ENCODE results near the gene TAF10. TPM values are rescaled to one million over a fixed set of nuclear protein-coding genes. Genes with fewer than 3 reads are reported as not detected.

TAF10 gene
- total RNA-seq, 4 donors from 2014 or later, result 49.8 to 77.8 (median 65.7) TPM

DNA sequence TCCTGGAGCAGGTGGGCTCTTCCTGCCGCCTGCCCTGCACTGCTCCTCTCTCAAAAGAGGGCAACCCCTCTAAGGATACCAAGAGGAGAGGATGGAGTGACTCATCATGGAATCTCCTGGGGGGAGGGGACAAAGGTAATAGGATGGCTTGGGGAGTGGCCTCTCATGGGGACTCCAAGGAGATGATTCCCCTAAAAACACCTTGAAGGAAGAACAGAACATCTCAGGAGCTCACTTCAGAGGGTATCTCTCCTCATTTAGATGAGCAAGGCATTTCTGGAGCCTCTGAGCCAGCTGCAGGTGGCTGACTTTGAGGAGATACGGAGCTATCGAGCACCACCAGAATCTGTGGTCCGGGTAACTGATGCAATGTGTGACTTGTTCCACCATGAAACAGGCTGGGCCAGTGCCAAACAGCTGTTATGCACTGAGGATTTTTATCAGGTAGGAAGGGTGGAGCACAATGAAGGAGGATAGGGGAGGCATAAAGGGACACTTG, 48.8 kb downstream of the TAF10 start:
- Histone ChIP-seq H3K27ac (no peak overlapping the region), H3K27me3 (no peaks in the 10 kb centered on the region), H3K9me3 (no peaks in the 10 kb centered on the region), H3K36me3 (peaks cover 0 to 4% of the 10 kb centered on the region in 2 donors), H3K4me3 (no peak overlapping the region), H3K4me1 (peaks cover 23 to 33% of the 10 kb centered on the region in 2 donors)
- in situ Hi-C loops (cut with MboI; ENCODE audit: low sequenced_read_pairs in 4 of 4), result no loop called here
- no peak for ATAC-seq
- intact Hi-C loops (cut with DNase I; ENCODE audit: low total_unique reads), result no loop called here
- no peak for DNase-seq
- TF ChIP-seq, protein P1, sequence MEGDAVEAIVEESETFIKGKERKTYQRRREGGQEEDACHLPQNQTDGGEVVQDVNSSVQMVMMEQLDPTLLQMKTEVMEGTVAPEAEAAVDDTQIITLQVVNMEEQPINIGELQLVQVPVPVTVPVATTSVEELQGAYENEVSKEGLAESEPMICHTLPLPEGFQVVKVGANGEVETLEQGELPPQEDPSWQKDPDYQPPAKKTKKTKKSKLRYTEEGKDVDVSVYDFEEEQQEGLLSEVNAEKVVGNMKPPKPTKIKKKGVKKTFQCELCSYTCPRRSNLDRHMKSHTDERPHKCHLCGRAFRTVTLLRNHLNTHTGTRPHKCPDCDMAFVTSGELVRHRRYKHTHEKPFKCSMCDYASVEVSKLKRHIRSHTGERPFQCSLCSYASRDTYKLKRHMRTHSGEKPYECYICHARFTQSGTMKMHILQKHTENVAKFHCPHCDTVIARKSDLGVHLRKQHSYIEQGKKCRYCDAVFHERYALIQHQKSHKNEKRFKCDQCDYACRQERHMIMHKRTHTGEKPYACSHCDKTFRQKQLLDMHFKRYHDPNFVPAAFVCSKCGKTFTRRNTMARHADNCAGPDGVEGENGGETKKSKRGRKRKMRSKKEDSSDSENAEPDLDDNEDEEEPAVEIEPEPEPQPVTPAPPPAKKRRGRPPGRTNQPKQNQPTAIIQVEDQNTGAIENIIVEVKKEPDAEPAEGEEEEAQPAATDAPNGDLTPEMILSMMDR (IDR thresholded peaks at IDR 0.05 in 4 of 5, conservative IDR thresholded peaks at IDR 0.05 in 1 of 5), result no peak
- TF ChIP-seq POLR2A (IDR thresholded peaks at IDR 0.05), result no peak

DNA sequence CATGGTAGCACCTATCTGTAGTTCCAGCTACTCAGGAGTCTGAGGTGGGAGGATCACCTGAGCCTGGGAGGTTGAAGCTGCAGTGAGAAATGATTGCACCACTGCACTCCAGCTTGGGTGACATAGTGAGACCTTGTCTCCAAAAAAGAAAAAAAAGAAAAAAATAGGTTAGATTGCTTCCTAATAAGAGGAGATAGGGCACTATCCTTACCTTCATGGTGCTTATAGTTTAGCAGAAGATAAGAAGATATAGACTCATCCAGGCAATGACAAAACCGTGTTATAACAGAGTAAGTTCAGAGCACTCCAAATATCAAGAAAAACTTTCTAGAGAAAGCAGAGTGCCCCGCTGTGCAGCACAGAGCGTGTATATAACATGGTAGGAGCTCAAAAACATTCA, 50.7 kb downstream of the TAF10 start:
- DNase-seq (no peak), ATAC-seq (no peak)
- intact Hi-C loops (cut with DNase I; ENCODE audit: low total_unique reads) (no loop called here), in situ Hi-C loops (cut with MboI; ENCODE audit: low sequenced_read_pairs in 4 of 4) (no loop called here)
- Histone ChIP-seq H3K4me1 (peaks cover 13 to 15% of the 10 kb centered on the region in 2 donors), H3K27ac (no peak overlapping the region), H3K36me3 (peaks cover 0 to 4% of the 10 kb centered on the region in 2 donors), H3K27me3 (no peaks in the 10 kb centered on the region), H3K4me3 (no peak overlapping the region), H3K9me3 (no peaks in the 10 kb centered on the region)
- TF ChIP-seq, protein P1 (IDR thresholded peaks at IDR 0.05 in 4 of 5, conservative IDR thresholded peaks at IDR 0.05 in 1 of 5), result no peak
- TF ChIP-seq POLR2A (IDR thresholded peaks at IDR 0.05), result no peak

Other genes with a start within 250 kb of the TAF10 start
- gene SMPD1, start 221.7 kb downstream of the TAF10 start, total RNA-seq, result 10 to 100 TPM; 19.2 to 56.1 (median 42.4) TPM
- 10 to 100 TPM; 18.5 to 49.2 (median 46.2) TPM for gene APBB1, start 193.1 kb downstream of the TAF10 start, total RNA-seq
- 10 to 100 TPM in 1 of 4 donors, 1 to 10 TPM in 1, not detected in 2; 8.7 to 17.6 TPM for gene HPX, start 171.2 kb downstream of the TAF10 start, total RNA-seq
- 10 to 100 TPM; 15.3 to 20.0 (median 16.5) TPM for gene TRIM3, start 138.3 kb downstream of the TAF10 start, total RNA-seq
- 10 to 100 TPM; 20.1 to 27.8 (median 24.4) TPM for gene ARFIP2, start 130.9 kb downstream of the TAF10 start, total RNA-seq
- gene TIMM10B, start 130.7 kb downstream of the TAF10 start, total RNA-seq, result 10 to 100 TPM; 10.0 to 14.5 (median 12.4) TPM
- gene DNHD1, start 114.9 kb downstream of the TAF10 start, total RNA-seq, result 10 to 100 TPM in 1 of 4 donors, 1 to 10 TPM in 3; 3.4 to 10.5 (median 4.3) TPM
- 10 to 100 TPM; 10.9 to 25.7 (median 14.9) TPM for gene RRP8, start 8.6 kb downstream of the TAF10 start, total RNA-seq
- 100 to 1,000 TPM in 1 of 4 donors, 10 to 100 TPM in 3; 48.3 to 113 (median 70.5) TPM for gene ILK, start 8.4 kb downstream of the TAF10 start, total RNA-seq
- 10 to 100 TPM; 13.9 to 43.4 (median 19.6) TPM for gene TPP1, start 7.2 kb upstream of the TAF10 start, total RNA-seq
- gene DCHS1, start 43.6 kb upstream of the TAF10 start, total RNA-seq, result 1 to 10 TPM; 1.5 to 3.8 (median 2.8) TPM
- gene MRPL17, start 71.1 kb upstream of the TAF10 start, total RNA-seq, result 10 to 100 TPM; 25.1 to 33.4 (median 27.7) TPM
- not detected for gene OR2AG2, start 159.8 kb upstream of the TAF10 start, total RNA-seq
- not detected for gene OR2AG1, start 170.8 kb upstream of the TAF10 start, total RNA-seq
- gene OR6A2, start 187.5 kb upstream of the TAF10 start, total RNA-seq, result under 1 TPM in 1 of 4 donors, not detected in 3; 0.20 TPM
- not detected for gene OR10A5, start 233.5 kb upstream of the TAF10 start, total RNA-seq